ENCODE results near the gene CD5L.

DNA sequence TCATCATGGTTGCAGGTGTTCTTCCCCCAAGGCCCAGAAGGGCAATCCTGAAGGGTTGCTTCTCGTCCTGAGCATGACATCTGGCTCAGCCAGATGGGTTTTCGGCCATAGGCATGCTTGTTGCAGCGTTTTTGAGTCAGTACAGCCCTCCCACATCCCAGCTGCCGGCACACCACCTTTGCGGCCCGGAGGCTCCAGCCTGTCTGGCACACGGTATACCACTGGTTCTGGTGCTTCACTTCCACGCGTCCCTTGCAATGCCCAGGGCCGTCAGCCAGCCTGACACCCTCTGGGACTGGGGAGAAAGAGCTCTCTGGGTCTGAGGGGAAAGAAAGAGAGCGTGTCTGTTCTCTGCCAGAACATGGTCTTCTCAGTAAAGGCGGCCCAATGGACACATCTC lies 7.2 kb downstream of the CD5L start:
- TF ChIP-seq, protein P1, sequence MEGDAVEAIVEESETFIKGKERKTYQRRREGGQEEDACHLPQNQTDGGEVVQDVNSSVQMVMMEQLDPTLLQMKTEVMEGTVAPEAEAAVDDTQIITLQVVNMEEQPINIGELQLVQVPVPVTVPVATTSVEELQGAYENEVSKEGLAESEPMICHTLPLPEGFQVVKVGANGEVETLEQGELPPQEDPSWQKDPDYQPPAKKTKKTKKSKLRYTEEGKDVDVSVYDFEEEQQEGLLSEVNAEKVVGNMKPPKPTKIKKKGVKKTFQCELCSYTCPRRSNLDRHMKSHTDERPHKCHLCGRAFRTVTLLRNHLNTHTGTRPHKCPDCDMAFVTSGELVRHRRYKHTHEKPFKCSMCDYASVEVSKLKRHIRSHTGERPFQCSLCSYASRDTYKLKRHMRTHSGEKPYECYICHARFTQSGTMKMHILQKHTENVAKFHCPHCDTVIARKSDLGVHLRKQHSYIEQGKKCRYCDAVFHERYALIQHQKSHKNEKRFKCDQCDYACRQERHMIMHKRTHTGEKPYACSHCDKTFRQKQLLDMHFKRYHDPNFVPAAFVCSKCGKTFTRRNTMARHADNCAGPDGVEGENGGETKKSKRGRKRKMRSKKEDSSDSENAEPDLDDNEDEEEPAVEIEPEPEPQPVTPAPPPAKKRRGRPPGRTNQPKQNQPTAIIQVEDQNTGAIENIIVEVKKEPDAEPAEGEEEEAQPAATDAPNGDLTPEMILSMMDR (IDR thresholded peaks at IDR 0.05), result no peak
- TF ChIP-seq POLR2A (IDR thresholded peaks at IDR 0.05), result no peak
